ENCODE results near the gene ASCL4. TPM values are rescaled to one million over a fixed set of nuclear protein-coding genes. Genes with fewer than 3 reads are reported as not detected.

Gene ASCL4
- total and polyA plus RNA-seq, 10 donors = 0.03 to 0.13 (median 0.05) TPM; not detected in 7

DNA sequence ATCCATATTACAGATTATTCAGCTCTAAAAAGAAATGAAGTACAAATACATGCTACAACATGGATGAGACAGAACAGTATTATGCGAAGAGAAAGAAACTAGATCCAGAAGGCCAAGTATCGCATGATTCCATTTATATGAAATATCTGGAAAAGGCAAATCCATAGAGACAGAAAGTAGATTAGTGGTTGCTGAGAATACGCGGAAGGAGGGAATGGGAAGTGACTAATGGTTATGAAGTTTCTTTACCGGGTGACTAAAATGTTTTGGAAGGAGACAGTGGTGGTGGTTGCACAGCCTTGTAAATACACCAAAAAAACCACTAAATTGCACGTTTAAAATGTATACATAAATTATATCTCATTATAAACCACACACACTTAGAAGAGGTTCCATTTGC, 26.0 kb upstream of the ASCL4 start:
- intact Hi-C loops (cut with DNase I; ENCODE audit: low total_unique reads) = no loop called here
- Histone ChIP-seq H3K27me3 (replicated peaks in 1 of 7) (no peaks in the 10 kb centered on the region), H3K9me3 (no peaks in the 10 kb centered on the region), H3K4me1 (peaks cover 0 to 29% (median 10%) of the 10 kb centered on the region in 6 donors), H3K27ac (no peak overlapping the region), H3K4me3 (no peak overlapping the region), H3K36me3 (peaks cover 0 to 100% (median 74%) of the 10 kb centered on the region in 6 donors)
- DNase-seq = no peak
- WGBS, 5 donors = 78 to 89% (median 81%) methylated on average over 6 of the region's 6 CpGs
- TF ChIP-seq POLR2AphosphoS5 (IDR thresholded peaks at IDR 0.05) (no peak), POLR2A (IDR thresholded peaks at IDR 0.05) (no peak)
- TF ChIP-seq, protein P1, sequence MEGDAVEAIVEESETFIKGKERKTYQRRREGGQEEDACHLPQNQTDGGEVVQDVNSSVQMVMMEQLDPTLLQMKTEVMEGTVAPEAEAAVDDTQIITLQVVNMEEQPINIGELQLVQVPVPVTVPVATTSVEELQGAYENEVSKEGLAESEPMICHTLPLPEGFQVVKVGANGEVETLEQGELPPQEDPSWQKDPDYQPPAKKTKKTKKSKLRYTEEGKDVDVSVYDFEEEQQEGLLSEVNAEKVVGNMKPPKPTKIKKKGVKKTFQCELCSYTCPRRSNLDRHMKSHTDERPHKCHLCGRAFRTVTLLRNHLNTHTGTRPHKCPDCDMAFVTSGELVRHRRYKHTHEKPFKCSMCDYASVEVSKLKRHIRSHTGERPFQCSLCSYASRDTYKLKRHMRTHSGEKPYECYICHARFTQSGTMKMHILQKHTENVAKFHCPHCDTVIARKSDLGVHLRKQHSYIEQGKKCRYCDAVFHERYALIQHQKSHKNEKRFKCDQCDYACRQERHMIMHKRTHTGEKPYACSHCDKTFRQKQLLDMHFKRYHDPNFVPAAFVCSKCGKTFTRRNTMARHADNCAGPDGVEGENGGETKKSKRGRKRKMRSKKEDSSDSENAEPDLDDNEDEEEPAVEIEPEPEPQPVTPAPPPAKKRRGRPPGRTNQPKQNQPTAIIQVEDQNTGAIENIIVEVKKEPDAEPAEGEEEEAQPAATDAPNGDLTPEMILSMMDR (IDR thresholded peaks at IDR 0.05 in 8 of 11, conservative IDR thresholded peaks at IDR 0.05 in 3 of 11) = no peak

DNA sequence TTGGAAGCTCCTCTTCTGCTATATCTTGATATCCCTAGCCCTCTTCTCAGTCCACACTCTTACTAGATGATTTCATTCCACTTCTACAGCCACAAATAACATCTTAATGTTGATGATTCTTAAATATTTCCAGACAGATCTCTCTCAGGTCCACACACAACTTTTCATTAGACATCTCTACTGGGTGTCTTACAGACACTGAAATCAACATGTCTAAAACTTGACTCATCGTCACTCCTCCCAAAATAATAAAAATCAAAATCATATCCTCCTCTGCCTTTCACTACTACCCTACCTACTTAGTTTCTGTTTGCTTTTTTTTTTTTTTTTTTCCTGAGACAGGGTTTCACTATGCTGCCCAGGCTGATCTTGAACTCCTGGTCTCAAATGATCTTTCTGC, 25.4 kb upstream of the ASCL4 start:
- Histone ChIP-seq H3K27ac (no peak overlapping the region), H3K4me1 (peaks cover 0 to 33% (median 10%) of the 10 kb centered on the region in 6 donors), H3K4me3 (no peak overlapping the region), H3K9me3 (no peaks in the 10 kb centered on the region), H3K27me3 (replicated peaks in 1 of 7) (no peaks in the 10 kb centered on the region), H3K36me3 (peaks cover 0 to 100% (median 74%) of the 10 kb centered on the region in 6 donors)
- no peak for DNase-seq
- 91 to 100% (median 95%) methylated on average over 1 of the region's 1 CpG for WGBS, 5 donors
- TF ChIP-seq POLR2A (IDR thresholded peaks at IDR 0.05) (no peak), POLR2AphosphoS5 (IDR thresholded peaks at IDR 0.05) (no peak)
- TF ChIP-seq, protein P1 (IDR thresholded peaks at IDR 0.05 in 8 of 11, conservative IDR thresholded peaks at IDR 0.05 in 3 of 11) = no peak
- intact Hi-C loops (cut with DNase I; ENCODE audit: low total_unique reads) = no loop called here

DNA sequence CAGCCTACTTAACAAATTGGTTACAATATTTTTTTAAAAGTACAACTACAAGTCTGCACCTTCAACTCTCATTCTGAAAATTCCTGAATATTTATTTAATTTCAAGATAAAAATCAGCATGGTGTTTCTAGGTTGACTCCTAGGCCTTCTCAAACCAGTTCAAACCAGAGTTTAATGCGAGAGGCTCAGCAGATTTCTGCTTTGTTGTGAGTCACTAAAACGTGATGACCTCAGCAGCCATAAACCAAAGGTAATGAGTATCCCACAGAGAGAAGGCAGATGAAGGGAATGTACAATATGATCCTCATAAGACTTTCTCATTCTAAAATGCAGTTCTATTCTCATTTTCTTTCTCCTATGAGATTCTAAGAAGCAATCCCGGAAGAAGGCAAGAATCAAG, 15.1 kb upstream of the ASCL4 start:
- WGBS, 5 donors = 43 to 63% (median 55%) methylated on average over 3 of the region's 3 CpGs
- Histone ChIP-seq H3K4me3 (peak overlapping the region in 6 of 8 donors; percentile 75 to 90 (median 87)), H3K36me3 (peaks cover 4 to 50% (median 30%) of the 10 kb centered on the region in 6 donors), H3K9me3 (no peaks in the 10 kb centered on the region), H3K4me1 (peaks cover 16 to 50% (median 39%) of the 10 kb centered on the region in 6 donors), H3K27me3 (replicated peaks in 1 of 7) (no peaks in the 10 kb centered on the region), H3K27ac (peak overlapping the region in 2 of 8 donors; percentile 86 to 88)
- TF ChIP-seq POLR2A (IDR thresholded peaks at IDR 0.05) = no peak
- TF ChIP-seq, protein P1 (IDR thresholded peaks at IDR 0.05 in 8 of 11, conservative IDR thresholded peaks at IDR 0.05 in 3 of 11) = no peak
- TF ChIP-seq POLR2AphosphoS5 (IDR thresholded peaks at IDR 0.05) = no peak
- DNase-seq = no peak
- intact Hi-C loops (cut with DNase I; ENCODE audit: low total_unique reads) = loop anchor here (10.0 kb wide), 1 partner anchor 75 kb away; the partner anchor contains the start of gene PWP1

DNA sequence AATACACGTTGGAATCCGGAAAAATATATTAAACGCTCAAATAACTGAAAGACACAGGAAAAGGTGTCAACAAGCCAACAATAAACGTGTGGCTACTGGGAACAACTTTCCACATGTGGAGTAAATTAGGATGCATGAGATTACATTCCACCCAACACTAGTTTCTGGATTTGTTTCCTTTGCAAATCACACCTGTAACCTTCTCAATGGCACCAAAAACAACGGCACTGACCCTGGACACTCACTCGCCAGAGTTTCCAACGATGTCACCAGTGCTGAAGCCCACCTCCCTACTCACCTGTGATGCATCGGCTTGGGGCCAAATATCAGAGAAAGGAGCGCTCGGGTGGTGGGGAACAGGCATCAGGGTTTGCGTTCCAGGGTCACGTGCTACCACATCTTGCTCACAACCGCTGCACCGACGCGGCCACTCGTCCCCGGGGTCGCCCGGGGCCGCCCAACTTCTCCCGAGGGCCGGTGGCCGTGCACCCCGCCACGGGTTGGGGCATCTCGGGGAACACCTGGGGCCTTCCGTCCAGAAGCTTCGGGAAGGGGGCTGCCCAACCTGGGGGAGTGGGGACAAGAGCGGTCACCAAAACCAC, 14.2 kb upstream of the ASCL4 start:
- Histone ChIP-seq H3K27me3 (replicated peaks in 1 of 7) (no peaks in the 10 kb centered on the region), H3K36me3 (peaks cover 4 to 41% (median 21%) of the 10 kb centered on the region in 6 donors), H3K27ac (peak overlapping the region; percentile 50 to 91 (median 81)), H3K4me1 (peaks cover 16 to 50% (median 39%) of the 10 kb centered on the region in 6 donors), H3K9me3 (no peaks in the 10 kb centered on the region), H3K4me3 (peak overlapping the region; percentile 56 to 90 (median 84))
- intact Hi-C loops (cut with DNase I; ENCODE audit: low total_unique reads) = loop anchor here (5.0 kb wide), 1 partner anchor 127 kb away; no protein-coding TSS in a partner anchor
- TF ChIP-seq POLR2AphosphoS5 (IDR thresholded peaks at IDR 0.05) (no peak), POLR2A (IDR thresholded peaks at IDR 0.05) (no peak)
- TF ChIP-seq, protein P1 (IDR thresholded peaks at IDR 0.05 in 8 of 11, conservative IDR thresholded peaks at IDR 0.05 in 3 of 11) = no peak
- WGBS, 5 donors = 2 to 8% (median 3%) methylated on average over 10 to 30 of the region's 30 CpGs
- no peak for DNase-seq

Data from spleen (tissue), 11 donors.